ENCODE measurements around the gene FSHR. TPM values are rescaled to one million over a fixed set of nuclear protein-coding genes. Genes with fewer than 3 reads are reported as not detected.

The FSHR gene
- total and polyA plus RNA-seq, 4 donors, result not detected

DNA sequence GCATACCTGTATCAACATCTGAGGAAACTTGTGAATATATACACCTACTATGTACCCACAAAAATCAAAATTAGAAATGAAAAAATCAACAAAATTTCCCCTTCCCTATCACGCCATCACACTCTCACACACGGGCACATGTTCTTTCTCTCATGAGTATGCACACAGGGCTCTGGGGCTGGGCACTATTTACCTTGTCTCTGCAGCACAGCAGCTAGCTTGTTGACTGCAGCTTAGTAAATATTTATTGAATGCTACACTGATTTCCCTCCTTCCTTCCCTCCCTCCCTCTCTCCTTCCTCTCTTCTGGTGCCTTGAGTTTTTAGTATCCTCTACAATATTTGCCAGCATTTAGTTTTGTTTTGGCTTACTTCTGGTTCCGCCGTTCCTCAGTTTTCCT lies 216.1 kb downstream of the FSHR start:
- Histone ChIP-seq H3K4me3 (ENCODE audit: low read depth in 1 of 3, low read length in 3 of 3) (no peak overlapping the region), H3K4me1 (ENCODE audit: control insufficient read depth in 4 of 4, insufficient read depth in 4 of 4, low read length in 3 of 4) (no peaks in the 10 kb centered on the region), H3K36me3 (ENCODE audit: control insufficient read depth in 4 of 4, insufficient read depth in 3 of 4, low read depth in 1 of 4, low read length in 3 of 4) (no peaks in the 10 kb centered on the region), H3K9me3 (ENCODE audit: control insufficient read depth in 4 of 4, low read length in 3 of 4) (no peaks in the 10 kb centered on the region), H3K27me3 (ENCODE audit: control insufficient read depth in 4 of 4, insufficient read depth in 4 of 4, low read length in 3 of 4) (peaks cover 0 to 3% (median under 1%) of the 10 kb centered on the region in 4 donors), H3K27ac (ENCODE audit: low read depth in 1 of 2, low read length in 2 of 2) (no peak overlapping the region), H3K9ac (ENCODE audit: low read depth in 1 of 2, low read length in 2 of 2) (no peak overlapping the region)
- 75% methylated on average over 4 of the region's 4 CpGs for WGBS
- TF ChIP-seq, protein P1, sequence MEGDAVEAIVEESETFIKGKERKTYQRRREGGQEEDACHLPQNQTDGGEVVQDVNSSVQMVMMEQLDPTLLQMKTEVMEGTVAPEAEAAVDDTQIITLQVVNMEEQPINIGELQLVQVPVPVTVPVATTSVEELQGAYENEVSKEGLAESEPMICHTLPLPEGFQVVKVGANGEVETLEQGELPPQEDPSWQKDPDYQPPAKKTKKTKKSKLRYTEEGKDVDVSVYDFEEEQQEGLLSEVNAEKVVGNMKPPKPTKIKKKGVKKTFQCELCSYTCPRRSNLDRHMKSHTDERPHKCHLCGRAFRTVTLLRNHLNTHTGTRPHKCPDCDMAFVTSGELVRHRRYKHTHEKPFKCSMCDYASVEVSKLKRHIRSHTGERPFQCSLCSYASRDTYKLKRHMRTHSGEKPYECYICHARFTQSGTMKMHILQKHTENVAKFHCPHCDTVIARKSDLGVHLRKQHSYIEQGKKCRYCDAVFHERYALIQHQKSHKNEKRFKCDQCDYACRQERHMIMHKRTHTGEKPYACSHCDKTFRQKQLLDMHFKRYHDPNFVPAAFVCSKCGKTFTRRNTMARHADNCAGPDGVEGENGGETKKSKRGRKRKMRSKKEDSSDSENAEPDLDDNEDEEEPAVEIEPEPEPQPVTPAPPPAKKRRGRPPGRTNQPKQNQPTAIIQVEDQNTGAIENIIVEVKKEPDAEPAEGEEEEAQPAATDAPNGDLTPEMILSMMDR (IDR thresholded peaks at IDR 0.05; ENCODE audit: low read depth, low read length, missing input control), result no peak
- TF ChIP-seq RXRA (IDR thresholded peaks at IDR 0.05) (no peak), NR2F2 (IDR thresholded peaks at IDR 0.05) (no peak), GABPA (IDR thresholded peaks at IDR 0.05 in 1 of 2, conservative IDR thresholded peaks at IDR 0.05 in 1 of 2) (no peak), EGR1 (IDR thresholded peaks at IDR 0.05; ENCODE audit: low read depth in 2 of 2) (no peak), FOXA2 (IDR thresholded peaks at IDR 0.05) (no peak), YY1 (IDR thresholded peaks at IDR 0.05) (no peak), HNF4G (IDR thresholded peaks at IDR 0.05) (no peak), FOXA1 (IDR thresholded peaks at IDR 0.05) (no peak), SP1 (IDR thresholded peaks at IDR 0.05) (no peak), JUND (IDR thresholded peaks at IDR 0.05) (no peak), HNF4A (conservative IDR thresholded peaks at IDR 0.05) (no peak)
- TF ChIP-seq, protein P2, sequence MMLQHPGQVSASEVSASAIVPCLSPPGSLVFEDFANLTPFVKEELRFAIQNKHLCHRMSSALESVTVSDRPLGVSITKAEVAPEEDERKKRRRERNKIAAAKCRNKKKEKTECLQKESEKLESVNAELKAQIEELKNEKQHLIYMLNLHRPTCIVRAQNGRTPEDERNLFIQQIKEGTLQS (IDR thresholded peaks at IDR 0.05), result no peak
- TF ChIP-seq, protein P3, sequence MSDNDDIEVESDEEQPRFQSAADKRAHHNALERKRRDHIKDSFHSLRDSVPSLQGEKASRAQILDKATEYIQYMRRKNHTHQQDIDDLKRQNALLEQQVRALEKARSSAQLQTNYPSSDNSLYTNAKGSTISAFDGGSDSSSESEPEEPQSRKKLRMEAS (IDR thresholded peaks at IDR 0.05), result no peak
- TF ChIP-seq, protein P4, sequence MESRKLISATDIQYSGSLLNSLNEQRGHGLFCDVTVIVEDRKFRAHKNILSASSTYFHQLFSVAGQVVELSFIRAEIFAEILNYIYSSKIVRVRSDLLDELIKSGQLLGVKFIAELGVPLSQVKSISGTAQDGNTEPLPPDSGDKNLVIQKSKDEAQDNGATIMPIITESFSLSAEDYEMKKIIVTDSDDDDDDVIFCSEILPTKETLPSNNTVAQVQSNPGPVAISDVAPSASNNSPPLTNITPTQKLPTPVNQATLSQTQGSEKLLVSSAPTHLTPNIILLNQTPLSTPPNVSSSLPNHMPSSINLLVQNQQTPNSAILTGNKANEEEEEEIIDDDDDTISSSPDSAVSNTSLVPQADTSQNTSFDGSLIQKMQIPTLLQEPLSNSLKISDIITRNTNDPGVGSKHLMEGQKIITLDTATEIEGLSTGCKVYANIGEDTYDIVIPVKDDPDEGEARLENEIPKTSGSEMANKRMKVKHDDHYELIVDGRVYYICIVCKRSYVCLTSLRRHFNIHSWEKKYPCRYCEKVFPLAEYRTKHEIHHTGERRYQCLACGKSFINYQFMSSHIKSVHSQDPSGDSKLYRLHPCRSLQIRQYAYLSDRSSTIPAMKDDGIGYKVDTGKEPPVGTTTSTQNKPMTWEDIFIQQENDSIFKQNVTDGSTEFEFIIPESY (IDR thresholded peaks at IDR 0.05), result no peak
- DNase-seq (ENCODE audit: low spot score), result no peak

DNA sequence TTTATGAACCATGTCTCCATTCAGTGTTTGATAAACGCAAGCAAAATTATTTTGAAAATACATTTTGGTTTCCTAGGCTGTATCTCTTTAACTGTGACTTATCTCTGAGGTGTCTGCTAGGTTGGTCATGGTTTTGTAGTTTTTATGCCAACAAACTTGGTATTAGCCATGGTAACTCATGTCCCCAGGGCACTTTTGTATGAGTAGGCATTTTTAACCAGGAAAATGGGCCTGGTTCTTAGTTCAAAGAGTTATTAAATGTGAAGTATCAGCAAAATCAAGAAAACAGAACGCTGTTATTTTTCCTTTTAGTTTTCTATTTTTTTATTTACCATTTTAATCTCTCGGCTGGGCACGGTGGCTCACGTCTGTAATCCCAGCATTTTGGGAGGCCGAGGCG lies 219.5 kb downstream of the FSHR start:
- Histone ChIP-seq H3K4me3 (ENCODE audit: low read depth in 1 of 3, low read length in 3 of 3) (no peak overlapping the region), H3K27ac (ENCODE audit: low read depth in 1 of 2, low read length in 2 of 2) (no peak overlapping the region), H3K4me1 (ENCODE audit: control insufficient read depth in 4 of 4, insufficient read depth in 4 of 4, low read length in 3 of 4) (no peaks in the 10 kb centered on the region), H3K36me3 (ENCODE audit: control insufficient read depth in 4 of 4, insufficient read depth in 3 of 4, low read depth in 1 of 4, low read length in 3 of 4) (no peaks in the 10 kb centered on the region), H3K9me3 (ENCODE audit: control insufficient read depth in 4 of 4, low read length in 3 of 4) (no peaks in the 10 kb centered on the region), H3K27me3 (ENCODE audit: control insufficient read depth in 4 of 4, insufficient read depth in 4 of 4, low read length in 3 of 4) (peaks cover 0 to 3% (median 0%) of the 10 kb centered on the region in 4 donors), H3K9ac (ENCODE audit: low read depth in 1 of 2, low read length in 2 of 2) (no peak overlapping the region)
- DNase-seq (ENCODE audit: low spot score), result no peak
- 93% methylated on average over 7 of the region's 7 CpGs for WGBS
- TF ChIP-seq, protein P1 (IDR thresholded peaks at IDR 0.05; ENCODE audit: low read depth, low read length, missing input control), result no peak
- TF ChIP-seq GABPA (IDR thresholded peaks at IDR 0.05 in 1 of 2, conservative IDR thresholded peaks at IDR 0.05 in 1 of 2) (no peak), SP1 (IDR thresholded peaks at IDR 0.05) (no peak), JUND (IDR thresholded peaks at IDR 0.05) (no peak), TAF1 (conservative IDR thresholded peaks at IDR 0.05) (no peak)
- TF ChIP-seq, protein P2 (IDR thresholded peaks at IDR 0.05), result no peak
